Measurements from ENCODE around the gene MMAB. TPM values are rescaled to one million over a fixed set of nuclear protein-coding genes. Genes with fewer than 3 reads are reported as not detected.

The MMAB gene
- polyA plus RNA-seq (2011; rRNA removed) (16.3 and 22.2 TPM in 2 replicates), polyA minus RNA-seq (2011; rRNA and poly(A)+ RNA removed) (9.0 and 10.6 TPM in 2 replicates)

- ChIA-PET CTCF (interaction anchor here (0.8 to 1.7 kb wide), 7 partner anchors 10 to 202 kb away, joined by 3 to 6 read pairs (median 3); no protein-coding TSS in a partner anchor), POLR2A (no interaction called here)
- Histone ChIP-seq H3K27me3 (ENCODE audit: control insufficient read depth, insufficient read depth, low read length) (no peaks in the 10 kb centered on the region), H3K4me3 (ENCODE audit: low read depth, low read length) (peak within 1 kb of the TSS; percentile 56), H3K36me3 (ENCODE audit: control insufficient read depth, insufficient read depth, low read length) (peaks cover 3% of the 10 kb centered on the region)
- peak; percentile 98 for DNase-seq (ENCODE audit: low read depth)
- TF ChIP-seq, protein P1, sequence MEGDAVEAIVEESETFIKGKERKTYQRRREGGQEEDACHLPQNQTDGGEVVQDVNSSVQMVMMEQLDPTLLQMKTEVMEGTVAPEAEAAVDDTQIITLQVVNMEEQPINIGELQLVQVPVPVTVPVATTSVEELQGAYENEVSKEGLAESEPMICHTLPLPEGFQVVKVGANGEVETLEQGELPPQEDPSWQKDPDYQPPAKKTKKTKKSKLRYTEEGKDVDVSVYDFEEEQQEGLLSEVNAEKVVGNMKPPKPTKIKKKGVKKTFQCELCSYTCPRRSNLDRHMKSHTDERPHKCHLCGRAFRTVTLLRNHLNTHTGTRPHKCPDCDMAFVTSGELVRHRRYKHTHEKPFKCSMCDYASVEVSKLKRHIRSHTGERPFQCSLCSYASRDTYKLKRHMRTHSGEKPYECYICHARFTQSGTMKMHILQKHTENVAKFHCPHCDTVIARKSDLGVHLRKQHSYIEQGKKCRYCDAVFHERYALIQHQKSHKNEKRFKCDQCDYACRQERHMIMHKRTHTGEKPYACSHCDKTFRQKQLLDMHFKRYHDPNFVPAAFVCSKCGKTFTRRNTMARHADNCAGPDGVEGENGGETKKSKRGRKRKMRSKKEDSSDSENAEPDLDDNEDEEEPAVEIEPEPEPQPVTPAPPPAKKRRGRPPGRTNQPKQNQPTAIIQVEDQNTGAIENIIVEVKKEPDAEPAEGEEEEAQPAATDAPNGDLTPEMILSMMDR (IDR thresholded peaks at IDR 0.05; ENCODE audit: insufficient read depth, low read depth, low read length) = no peak
Observed at GRCh38 chr12:109573029-109573913, at the start of gene MMAB, which contains the start of gene MVK. TSS of gene MMAB (minus strand) at chr12:109573504. CDS start at chr12:109573480, 24 bp downstream. TSS of gene MVK (plus strand) at chr12:109573794. CDS start at chr12:109574823, 1,029 bp downstream.

- Histone ChIP-seq H3K4me3 (ENCODE audit: low read depth, low read length) (no peak overlapping the region), H3K27me3 (ENCODE audit: control insufficient read depth, insufficient read depth, low read length) (peaks cover 21% of the 10 kb centered on the region), H3K36me3 (ENCODE audit: control insufficient read depth, insufficient read depth, low read length) (no peaks in the 10 kb centered on the region)
- ChIA-PET POLR2A (no interaction called here), CTCF (interaction anchor here (1.6 kb wide), 1 partner anchor 24 kb away, joined by 5 read pairs; no protein-coding TSS in a partner anchor)
- TF ChIP-seq, protein P1 (IDR thresholded peaks at IDR 0.05; ENCODE audit: insufficient read depth, low read depth, low read length) = no peak
- DNase-seq (ENCODE audit: low read depth) = no peak
Observed at GRCh38 chr12:109621901-109622364, 48.6 kb upstream of the MMAB start.

- ChIA-PET CTCF (no interaction called here), POLR2A (interaction anchor here (0.6 to 0.7 kb wide), 2 partner anchors 60 to 142 kb away, joined by 3 to 4 read pairs; no protein-coding TSS in a partner anchor)
- Histone ChIP-seq H3K36me3 (ENCODE audit: control insufficient read depth, insufficient read depth, low read length) (no peaks in the 10 kb centered on the region), H3K27me3 (ENCODE audit: control insufficient read depth, insufficient read depth, low read length) (peaks cover 24% of the 10 kb centered on the region), H3K4me3 (ENCODE audit: low read depth, low read length) (no peak overlapping the region)
- peak; percentile 67 for DNase-seq (ENCODE audit: low read depth)
- TF ChIP-seq, protein P1 (IDR thresholded peaks at IDR 0.05; ENCODE audit: insufficient read depth, low read depth, low read length) = no peak
Observed at GRCh38 chr12:109621211-109621694, 47.9 kb upstream of the MMAB start.

DNA sequence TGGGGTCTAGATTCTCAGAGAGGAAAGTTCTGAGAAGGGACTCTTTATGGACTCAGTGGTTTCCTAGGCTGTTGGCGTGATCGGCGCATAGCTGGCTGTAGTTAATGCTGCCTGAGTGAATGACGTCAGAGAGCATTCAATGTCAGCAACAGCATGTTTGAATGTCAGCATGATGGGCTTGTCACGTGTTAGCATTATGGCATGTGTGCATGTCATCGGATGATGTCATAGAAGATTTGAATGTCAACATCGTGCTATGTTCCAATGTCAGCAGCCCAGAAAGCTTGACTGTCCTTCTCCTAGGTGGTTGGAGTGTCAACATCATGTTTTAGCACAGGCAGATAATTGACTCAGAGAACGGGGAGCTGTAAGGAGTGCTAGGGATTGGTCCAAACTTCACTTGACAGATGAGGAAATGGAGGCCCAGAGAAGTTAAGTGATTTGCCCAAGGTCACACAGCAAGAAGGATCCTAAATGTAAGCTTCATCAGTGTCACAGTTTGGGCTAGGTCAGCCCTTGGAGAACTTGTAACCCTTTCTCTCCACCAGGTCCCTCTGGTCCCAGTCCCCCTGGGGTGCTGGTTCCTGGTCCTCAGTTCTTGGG is 45.8 kb upstream of the MMAB start:
- CTCF ChIA-PET = interaction anchor here (2.2 kb wide), 1 partner anchor 21 kb away, joined by 8 read pairs; no protein-coding TSS in a partner anchor
- POLR2A ChIA-PET = no interaction called here
- no peak for DNase-seq (ENCODE audit: low read depth)

More for the DNA sequence above, 45.8 kb upstream of the MMAB start:
- no peak overlapping the region for H3K4me3 ChIP-seq (ENCODE audit: low read depth, low read length)
- TF ChIP-seq, protein P1 (IDR thresholded peaks at IDR 0.05; ENCODE audit: insufficient read depth, low read depth, low read length) = no peak
- peaks cover 25% of the 10 kb centered on the region for H3K27me3 ChIP-seq (ENCODE audit: control insufficient read depth, insufficient read depth, low read length)
- H3K36me3 ChIP-seq (ENCODE audit: control insufficient read depth, insufficient read depth, low read length) = no peaks in the 10 kb centered on the region
